Iris pigment epithelial cell (primary cell): ENCODE results near the gene TUBB1.
A peak's percentile ranks its signal among the peaks of the same experiment; 100 is the strongest.
"Not testable (repeated sequence)": the region's sequence is repeated elsewhere in the genome, so short reads cannot be mapped to it uniquely, and the experiment has no call there.

ENCODE experiments used
- DNase-seq: peaks from one replicate; pipeline ENCODE4 v3.0.0-alpha.2; 2011; ENCODE audit warnings: low read depth

Gene TUBB1

DNA sequence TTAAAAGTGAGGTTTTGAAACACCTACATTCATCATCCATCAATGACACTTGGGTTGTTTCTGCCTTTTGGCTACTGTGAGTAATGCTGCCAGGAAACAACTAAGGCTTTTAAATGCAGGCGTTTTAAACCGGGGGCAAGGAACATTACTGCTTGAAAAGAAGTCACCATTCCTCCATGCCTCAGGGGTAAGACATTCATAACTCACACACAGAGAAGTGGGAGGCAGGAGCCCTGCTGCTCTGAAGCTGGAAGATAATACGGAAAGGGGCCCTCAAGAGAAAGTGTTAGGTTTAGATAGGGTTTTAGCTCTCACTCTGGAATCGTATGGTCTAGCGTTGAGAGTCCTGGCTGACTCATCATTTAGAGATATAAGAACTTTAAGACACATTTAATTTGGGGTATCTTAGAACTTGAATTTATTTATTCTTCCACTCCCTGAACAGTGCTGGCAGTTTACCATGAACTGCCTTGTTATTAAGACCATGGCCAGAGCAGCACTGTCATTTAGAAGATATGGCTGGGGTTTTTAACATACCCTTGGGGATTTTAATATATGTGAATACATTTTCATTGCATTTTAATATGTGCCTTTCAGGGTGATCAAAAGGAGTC lies 1.8 kb downstream of the TUBB1 start:
- peak; percentile 73 for DNase-seq

DNA sequence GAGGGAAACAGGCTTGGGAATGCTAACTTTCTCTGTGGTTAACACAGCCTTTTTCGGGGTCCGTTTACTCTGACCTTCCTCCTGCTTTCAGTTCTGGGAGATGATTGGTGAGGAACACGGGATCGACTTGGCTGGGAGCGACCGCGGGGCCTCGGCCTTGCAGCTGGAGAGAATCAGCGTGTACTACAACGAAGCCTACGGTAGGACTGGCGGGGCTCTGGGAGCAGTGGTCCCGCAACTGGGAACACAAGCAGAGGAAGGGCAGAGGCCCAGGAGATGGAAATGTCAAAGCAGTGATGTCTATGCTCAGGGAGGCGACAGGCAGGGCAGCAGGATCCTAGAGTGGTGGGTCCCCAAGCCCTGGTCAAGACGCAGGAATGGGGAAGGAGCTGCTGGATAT lies 3.5 kb downstream of the TUBB1 start:
- no peak for DNase-seq

DNA sequence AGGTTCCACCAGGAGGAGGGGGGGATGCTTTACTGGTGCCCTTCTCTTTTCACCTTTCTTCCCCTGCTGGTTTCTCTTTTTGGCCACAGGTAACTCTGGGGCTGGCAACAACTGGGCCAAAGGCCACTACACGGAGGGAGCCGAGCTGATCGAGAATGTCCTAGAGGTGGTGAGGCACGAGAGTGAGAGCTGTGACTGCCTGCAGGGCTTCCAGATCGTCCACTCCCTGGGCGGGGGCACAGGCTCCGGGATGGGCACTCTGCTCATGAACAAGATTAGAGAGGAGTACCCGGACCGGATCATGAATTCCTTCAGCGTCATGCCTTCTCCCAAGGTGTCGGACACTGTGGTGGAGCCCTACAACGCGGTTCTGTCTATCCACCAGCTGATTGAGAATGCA lies 4.4 kb downstream of the TUBB1 start:
- DNase-seq, result no peak

DNA sequence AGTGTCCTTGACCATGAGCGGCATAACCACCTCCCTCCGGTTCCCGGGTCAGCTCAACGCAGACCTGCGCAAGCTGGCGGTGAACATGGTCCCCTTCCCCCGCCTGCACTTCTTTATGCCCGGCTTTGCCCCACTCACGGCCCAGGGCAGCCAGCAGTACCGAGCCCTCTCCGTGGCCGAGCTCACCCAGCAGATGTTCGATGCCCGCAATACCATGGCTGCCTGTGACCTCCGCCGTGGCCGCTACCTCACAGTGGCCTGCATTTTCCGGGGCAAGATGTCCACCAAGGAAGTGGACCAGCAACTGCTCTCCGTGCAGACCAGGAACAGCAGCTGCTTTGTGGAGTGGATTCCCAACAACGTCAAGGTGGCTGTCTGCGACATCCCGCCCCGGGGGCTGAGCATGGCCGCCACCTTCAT lies 4.9 kb downstream of the TUBB1 start:
- no peak for DNase-seq

DNA sequence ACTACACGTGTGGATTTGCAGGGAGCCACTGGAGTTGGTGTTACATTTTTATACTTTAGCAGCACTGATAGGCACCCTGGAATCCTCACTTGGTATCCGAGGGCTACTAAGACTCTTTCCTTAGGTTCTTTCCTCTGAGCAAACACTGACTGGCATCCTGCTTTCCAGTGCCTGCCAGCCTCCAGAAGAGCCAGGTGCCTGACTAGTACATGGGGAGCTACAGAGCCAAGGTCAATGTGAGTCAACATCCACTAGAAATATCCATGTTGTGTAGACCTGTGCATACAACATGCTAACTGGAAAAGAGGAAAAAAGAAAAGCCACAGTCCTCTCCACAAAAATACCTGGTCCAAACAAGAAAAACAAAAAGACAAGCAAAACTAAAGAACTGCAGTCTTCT lies 5.9 kb downstream of the TUBB1 start:
- DNase-seq, result no peak

DNA sequence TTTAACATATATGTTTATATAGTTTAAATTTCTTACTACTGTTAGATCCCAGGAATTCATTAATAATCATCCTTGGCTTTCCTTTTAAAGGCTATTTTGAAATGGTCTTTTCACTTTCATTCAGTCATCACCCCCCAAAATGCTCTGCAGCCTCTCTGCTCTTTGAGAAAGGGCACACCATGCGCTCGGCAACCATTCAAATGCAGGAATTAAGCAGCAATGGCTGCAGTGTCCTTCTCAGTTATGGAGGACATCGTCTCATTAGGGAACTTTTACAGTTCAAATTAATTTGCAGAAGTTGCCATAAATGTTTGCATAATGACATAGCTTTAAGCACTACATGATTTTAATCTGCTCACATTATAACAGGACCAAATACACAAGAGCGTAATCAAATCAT lies 6.3 kb downstream of the TUBB1 start:
- DNase-seq, result no peak

DNA sequence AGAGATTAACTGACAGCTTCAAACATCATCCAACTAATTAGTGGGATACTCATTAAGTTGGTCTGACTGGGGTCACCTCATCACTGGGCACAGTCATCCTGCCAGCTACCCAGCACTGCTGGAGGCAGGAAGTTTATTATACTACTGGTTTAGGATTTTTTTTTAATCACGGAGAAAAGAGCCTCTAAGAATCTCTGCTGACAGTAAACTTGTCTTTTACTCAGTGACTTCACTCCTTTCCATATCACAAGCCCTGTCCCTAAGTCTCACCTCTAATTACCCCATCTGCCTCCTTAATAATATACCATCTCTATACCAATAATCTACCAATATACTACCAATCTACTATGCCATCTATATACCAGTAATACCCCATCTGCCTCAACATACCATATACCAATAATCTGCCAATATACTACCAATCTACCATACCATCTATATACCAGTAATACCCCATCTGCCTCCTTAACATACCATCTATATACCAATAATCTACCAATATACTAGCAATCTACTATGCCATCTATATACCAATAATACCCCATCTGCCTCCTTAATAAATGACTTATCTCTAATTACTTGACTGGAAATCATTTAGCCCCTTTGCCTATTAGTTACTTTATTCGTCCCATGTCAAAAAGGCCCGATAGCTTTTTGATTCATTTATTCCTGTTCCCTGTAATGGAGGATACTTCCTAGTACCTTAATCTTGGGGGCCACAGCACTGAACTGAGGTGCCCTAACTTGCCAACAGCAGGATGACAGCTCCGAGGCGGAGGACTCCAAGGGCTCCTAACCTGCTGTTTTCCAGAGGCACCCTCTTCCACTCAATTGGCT lies 7.9 kb downstream of the TUBB1 start:
- no peak for DNase-seq

DNA sequence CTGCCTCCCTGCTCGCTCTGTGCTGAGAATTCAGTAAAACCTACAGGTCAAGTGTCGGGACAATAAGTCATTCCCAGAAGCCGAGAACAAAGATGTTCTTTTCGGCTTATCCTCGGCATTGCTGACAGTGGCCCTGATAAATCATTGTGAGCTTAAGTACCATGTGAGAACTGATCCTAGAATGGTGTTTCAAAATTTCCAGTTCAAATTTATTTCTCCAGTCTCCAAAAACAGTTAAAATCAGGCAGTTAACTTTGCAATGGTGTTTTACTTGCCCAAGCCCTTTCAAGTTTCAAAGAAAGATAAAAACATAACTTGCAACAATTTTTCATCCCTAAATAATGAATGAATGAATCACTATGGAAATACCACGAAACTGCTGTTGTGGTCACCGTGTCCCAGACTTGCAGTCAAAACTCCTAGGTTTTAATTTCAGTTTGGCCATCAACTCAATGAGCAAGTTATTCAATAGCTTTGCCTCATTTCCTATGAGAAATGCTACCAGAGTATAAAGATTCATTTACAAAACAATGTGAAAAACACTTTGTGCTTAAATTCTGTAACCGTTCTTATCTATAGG lies 8.6 kb downstream of the TUBB1 start:
- DNase-seq, result peak; percentile 81

DNA sequence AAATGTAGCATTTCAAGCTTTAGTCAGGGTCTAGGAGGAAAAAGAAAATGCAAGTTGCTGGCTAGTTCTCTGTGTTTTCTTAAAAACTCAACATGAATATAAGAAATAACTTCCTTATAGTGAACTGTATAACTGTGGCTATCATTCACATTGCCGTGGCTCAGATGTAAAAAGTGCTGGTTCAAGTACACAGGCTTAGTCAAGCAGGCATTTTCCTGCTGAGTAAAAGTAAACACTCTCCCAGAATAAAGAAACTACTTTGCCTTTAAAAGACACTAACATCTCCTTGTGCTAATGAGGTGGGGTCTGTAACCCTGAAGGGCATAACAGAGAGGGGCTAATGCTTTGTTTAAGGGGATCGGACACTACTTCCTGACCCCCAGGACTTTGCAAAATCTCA lies 9.6 kb downstream of the TUBB1 start:
- DNase-seq, result no peak

DNA sequence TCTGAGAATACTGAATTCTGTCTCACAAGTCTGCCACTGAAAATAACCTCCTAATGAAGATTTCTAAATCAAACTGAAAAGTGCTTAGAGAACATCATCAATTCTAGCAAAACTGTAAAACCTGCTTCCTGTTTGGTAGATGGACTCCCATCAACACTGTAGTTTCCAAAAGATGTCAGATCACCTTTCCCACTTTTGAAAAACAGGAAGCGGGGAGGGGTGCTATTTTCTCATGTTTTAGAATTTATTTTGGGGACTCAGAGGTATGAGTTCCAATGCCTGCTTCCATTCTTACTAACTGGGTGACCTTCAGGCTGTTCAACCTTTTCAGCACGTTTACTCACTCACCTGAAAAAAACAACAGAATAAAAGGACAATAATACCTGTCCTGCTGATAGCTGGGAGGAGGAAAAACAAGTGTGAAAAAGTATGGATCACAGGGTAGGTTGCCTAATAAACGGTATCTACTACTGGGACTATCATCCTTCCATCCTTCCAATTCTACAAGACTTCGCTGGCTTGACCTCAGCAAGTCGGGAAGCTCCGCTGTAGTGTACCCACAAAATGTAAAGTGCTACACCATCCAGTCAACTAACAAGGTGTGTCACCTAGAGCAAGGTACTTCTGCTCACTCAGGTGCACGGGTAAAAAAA lies 11.8 kb downstream of the TUBB1 start:
- no peak for DNase-seq

DNA sequence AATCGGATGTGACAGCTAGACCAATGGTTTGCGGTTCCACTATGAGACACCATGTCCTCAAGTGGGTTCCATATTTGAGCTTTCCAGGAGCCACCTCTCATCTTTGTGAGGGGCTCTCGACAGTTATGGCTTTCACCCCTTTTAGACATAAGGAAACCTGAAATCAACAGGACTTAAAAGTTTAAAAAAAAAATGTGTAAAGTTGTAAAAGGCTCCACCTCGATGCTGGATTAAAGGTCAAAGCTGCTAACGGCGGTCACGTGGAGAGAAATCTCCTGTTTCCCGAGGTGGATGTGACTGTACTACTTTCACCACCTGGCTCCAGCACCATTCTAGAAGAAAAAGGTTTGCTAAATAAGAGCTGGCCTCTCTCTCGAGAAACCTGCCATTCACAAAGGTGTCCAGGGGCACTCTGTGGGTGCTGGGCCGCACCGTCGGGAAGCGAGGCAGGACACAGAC lies 12.4 kb downstream of the TUBB1 start:
- no peak for DNase-seq

DNA sequence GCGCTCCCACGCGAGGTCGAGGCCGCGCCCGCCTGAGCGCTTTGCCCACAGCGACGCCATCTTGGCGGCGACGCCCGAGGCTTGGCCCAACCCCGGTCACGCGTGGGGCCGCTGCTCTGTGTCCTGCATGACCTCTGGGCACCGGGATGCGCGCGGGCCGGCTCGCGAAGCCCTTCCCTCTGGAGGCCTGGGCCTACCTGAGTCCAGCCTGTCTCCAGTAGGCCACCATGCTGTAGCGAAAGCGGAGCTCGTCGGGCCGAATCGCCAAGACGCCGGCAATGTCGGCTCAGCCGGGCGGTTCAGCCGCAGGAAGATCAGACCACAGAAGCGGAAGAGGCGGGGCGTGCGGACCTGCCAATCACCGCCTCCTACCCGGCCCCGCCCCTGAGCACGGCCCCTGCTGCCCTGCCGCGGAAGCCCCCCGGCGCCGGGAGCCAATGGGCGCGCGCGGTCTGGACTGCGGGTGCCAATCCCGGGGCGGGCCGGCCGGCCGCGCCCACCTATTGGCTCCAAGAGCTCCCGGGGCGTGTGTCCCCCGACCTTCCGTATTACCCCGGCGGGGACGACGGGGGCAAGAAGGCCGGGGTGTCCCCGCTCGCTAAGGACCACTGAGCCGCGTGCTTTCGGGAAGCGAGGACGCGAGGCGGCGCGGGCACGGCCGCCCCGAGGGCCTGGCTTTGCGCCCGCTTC lies 12.9 kb downstream of the TUBB1 start, which contains the start of gene ATP5F1E:
TSS of gene ATP5F1E (minus strand) at position 313 of the 690 bp plus-strand sequence. CDS start at position 229, 84 bp downstream.
- DNase-seq, result peak; percentile 97

DNA sequence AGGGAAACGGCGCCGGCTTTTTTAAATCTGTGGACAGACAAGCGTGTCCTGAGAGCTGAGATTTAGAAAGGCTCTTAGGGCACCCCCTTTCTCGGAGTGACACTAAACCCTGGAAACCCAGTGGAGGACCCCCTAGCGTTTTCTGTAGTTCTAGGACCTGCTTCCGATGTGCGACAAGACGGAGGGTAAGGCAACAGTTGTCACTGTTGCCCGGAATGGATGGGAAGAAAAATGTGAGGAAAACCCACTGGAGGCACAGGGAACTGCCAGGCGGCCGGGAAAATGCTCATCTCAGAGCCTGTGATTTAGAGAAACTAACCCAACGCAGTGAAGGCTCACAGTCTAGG lies 13.5 kb downstream of the TUBB1 start:
- DNase-seq, result peak; percentile 25

DNA sequence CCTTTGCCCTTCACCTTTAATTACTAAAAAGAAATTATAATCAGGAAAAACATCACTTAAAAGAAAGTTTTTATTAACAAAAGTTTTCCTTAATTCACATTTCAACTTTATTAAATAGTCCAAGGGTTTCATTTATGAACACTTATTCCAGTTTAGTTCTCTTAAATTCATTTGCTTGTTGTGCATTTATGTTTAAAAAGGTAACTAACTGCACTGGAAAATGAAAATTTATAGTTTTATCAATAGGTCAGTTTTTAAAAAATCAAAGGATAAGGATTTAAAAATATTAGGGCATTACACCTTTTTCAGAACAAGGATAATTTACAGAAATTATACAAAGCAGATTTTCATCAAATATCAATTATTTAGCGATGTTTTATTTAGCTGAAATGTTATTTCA lies 13.9 kb downstream of the TUBB1 start:
- no peak for DNase-seq

DNA sequence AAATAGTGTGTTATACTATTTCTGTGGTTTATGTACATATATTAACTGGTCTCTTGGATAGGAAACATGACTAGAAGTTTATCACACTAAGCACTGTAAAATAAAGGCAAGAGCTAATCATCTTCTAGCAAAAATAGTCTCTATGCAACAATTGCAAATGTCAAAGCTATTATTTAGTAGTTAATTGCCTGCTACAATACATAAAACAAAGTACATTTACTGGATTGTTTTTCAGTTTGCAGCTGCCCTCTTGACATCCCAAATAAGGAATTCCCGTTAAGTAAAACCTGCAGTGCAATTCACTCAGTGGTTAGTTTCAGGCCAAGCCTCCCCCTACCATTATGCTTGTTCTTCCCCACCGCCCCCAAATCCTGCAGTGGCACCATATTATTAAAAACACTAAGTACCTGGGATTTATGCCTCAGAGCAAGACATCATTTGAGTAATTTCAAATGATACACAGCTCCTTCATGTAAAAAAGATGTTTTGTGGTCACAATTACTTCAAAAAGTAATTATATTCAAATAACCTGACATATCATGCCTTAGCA lies 14.5 kb downstream of the TUBB1 start:
- no peak for DNase-seq

DNA sequence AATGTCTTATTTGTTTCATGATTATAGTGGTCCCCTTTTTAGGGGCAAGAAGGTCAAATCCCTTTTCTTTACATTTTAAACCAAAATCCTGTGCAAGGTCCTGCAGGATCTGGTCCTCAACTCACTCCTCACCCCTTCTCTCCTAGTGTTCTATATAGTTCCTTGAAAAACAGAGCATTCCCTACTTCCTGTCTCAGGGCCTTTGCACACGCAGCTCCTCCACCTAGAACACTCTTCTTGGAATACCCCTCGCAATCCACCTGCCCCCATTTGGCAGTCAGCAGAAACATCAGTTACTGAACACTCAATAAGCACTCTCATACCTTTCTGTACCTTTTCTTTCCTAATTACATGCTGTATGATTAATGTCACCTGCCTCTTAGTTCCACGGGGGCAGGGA lies 16.2 kb downstream of the TUBB1 start:
- no peak for DNase-seq

DNA sequence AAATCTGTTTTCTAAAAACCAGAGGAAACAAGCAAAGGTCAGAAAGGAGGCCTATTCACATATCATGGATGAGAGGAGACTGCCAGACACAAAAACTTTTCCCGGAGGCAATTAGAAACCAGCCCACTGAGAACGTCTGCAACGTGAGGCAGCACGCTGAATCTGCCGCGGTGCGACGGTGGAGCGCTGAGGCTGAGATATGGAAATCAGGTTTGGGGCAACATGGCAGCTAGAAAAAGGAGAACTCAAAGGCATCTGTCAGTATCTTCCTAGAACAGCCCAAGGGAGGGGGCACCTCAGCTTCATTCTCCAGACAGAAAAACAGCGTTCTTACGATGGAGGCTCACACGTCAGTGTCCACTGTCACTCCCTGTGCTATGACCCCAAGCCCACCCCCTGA lies 18.2 kb downstream of the TUBB1 start:
- DNase-seq, result no peak

DNA sequence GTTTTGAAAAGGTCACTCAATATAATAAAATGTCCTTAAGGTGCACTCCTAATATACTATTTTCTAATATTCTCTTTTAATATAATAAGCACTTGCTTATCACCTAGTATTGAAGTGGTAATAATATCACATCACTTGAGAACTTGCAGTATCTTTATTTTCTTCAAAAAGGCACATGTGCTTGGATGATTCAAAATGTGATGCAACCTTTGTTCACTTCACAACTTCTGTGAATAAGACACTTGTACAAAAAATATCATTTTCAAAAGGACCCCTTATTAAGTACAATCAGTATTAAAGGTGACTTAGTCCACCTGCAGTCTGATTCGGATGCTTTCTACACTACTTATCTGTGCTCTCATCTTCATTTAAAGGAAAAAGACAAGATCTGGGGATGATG lies 20.0 kb downstream of the TUBB1 start:
- DNase-seq, result peak; percentile 64

DNA sequence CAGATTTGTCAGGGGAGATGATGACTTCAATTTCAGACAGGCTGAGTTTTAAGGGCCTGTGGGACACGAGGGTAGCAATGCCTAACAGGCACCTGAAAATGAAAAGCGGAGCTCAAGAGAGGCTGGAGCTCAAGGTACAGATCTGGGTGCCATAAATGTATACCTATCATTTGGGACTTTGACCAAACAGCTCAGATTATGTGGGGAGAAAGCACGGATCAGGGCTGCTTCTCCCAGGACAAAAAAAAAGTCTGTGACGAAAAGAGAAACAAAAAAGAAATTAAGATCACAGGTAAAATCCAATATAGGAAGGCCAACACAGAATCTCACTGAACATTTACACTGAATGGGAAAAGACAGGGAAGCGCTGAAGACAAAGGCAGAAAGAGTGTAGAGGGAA lies 21.4 kb downstream of the TUBB1 start:
- DNase-seq, result no peak

DNA sequence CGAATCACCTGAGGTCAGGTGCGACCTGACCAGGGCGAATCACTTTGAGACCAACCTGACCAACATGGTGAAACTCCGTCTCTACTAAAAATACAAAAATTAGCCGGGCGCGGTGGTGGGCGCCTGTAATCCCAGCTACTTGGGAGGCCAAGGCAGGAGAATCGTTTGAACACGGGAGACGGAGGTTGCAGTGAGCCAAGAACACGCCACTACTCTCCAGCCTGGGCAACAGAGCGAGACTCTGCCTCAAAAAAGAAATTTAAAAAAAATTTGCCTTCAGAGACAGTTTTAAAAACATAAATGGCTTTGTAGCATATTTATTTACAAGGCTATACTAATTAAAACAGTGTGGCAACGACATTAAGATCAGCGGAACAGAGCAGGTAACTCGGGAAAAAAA lies 22.3 kb downstream of the TUBB1 start:
- not testable (repeated sequence) for DNase-seq

DNA sequence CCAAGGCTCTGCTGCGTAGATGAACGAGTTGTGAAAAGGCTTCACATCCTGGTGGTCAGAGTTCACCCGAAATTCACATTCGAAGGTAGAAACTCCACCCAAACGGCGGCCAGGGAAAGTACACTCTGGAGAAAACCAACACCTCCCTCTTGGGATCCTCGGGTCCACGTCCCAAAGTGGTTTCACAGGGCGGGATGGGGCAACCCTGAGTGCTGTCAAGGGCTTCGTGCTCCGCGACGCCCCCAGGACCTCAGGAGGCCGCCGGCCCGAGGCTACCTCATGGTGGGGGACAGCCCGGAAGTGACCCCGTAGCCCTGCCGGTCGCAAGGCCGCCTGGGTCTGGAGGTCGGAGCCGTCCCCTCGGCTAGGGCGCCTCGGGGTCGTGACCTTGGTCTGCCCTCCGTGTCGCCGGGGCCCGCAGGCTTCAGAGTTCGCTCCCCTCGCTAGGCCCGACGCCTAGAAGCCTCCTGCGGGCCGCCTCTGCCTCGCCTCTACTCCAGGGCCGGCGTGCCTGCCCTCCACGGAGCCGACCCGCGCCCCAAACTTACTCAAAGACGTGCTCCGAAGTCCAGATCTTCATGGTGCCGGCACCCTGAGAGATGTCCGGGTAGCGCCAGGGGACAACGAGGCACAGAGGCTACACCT lies 23.0 kb downstream of the TUBB1 start, which contains the start of gene PRELID3B:
TSS of gene PRELID3B (minus strand) at position 636 of the 645 bp plus-strand sequence. CDS start at position 580, 56 bp downstream.
- DNase-seq, result no peak
